Endothelial cell of umbilical vein (primary cell): ENCODE results near the gene KCNH1. TPM values are rescaled to one million over a fixed set of nuclear protein-coding genes. Genes with fewer than 3 reads are reported as not detected.

Experiments
- BruUV-seq: library from RNA; stranded (reverse); fragments of 400-500 nt; replicated peaks from 2 replicates; lab custom pipeline; 2021; lab: Mats Ljungman, UMichigan
- CTCF ChIA-PET: fragments of 300-600, 350-600 bp; sonication (Branson Sonifier 250); formaldehyde crosslinking; loops from one replicate; lab custom pipeline; 2021; ENCODE audit warnings: antibody characterized with exemption, inconsistent platforms; lab: Charles Lee
- POLR2A ChIA-PET: fragments of 300-600, 350-600 bp; sonication (Branson Sonifier 250); formaldehyde crosslinking; loops from one replicate; lab custom pipeline; 2021; ENCODE audit warnings: antibody characterized with exemption, inconsistent platforms; lab: Charles Lee
- DNase-seq: peaks from one replicate; pipeline ENCODE4 v3.0.0-alpha.2; 2011; ENCODE audit warnings: low read depth, low spot score
- FAIRE-seq: peaks from 2 replicates; lab custom pipeline; 2011; peaks lifted over from hg19 to GRCh38; lab: Jason Lieb, UNC
- H2AFZ ChIP-seq: 2 replicates; pipeline ENCODE4 v1.6.0; 2012; ENCODE audit warnings: low read depth, low read length, control low read depth, inconsistent platforms
- H3K27ac ChIP-seq: 2 replicates; pipeline ENCODE4 v1.5.1; 2011; ENCODE audit warnings: low read depth, mild to moderate bottlenecking, control low read depth, low read length, moderate library complexity; ENCODE audit not compliant: insufficient read depth
- H3K27me3 ChIP-seq, 2 experiments: 2 replicates each; pipeline versions ENCODE4 v1.6.0 to v1.6.1; 2011; ENCODE audit warnings: low read length in 2 of 2, mixed read lengths in 1 of 2; ENCODE audit not compliant: control insufficient read depth in 2 of 2, insufficient read depth in 2 of 2
- H3K36me3 ChIP-seq, 2 experiments: 2 replicates in 1 of 2; 3 replicates in 1 of 2; pipeline ENCODE4 v1.5.1; 2011; ENCODE audit warnings: low read length in 2 of 2, mild to moderate bottlenecking in 1 of 2, moderate library complexity in 1 of 2; ENCODE audit not compliant: control insufficient read depth in 2 of 2, insufficient read depth in 2 of 2; ENCODE audit errors: extremely low read depth in 1 of 2
- H3K4me1 ChIP-seq: 3 replicates; pipeline ENCODE4 v1.5.1; 2011; ENCODE audit warnings: mild to moderate bottlenecking, low read length; ENCODE audit not compliant: control insufficient read depth, insufficient read depth; ENCODE audit errors: extremely low read depth
- H3K4me2 ChIP-seq: 2 replicates; pipeline ENCODE4 v1.6.1; 2011; ENCODE audit warnings: low read length, control low read depth, mixed read lengths; ENCODE audit not compliant: insufficient read depth
- H3K4me3 ChIP-seq, 3 experiments: fragments of 200-600 bp in 1 of 3; sonication (generic), shearing (Covaris generic) in 1 of 3; replicated peaks in 1 of 3; 2 replicates each; pipeline ENCODE4 v1.5.1; 2011 to 2016; ENCODE audit warnings: control low read depth in 3 of 3, low read length in 3 of 3, mild to moderate bottlenecking in 2 of 3, inconsistent platforms in 1 of 3, low read depth in 1 of 3, moderate library complexity in 1 of 3; ENCODE audit not compliant: insufficient read depth in 1 of 3
- H3K79me2 ChIP-seq: 2 replicates; pipeline ENCODE4 v1.6.0; 2012; ENCODE audit warnings: low read length, inconsistent platforms; ENCODE audit not compliant: control insufficient read depth, insufficient read depth
- H3K9ac ChIP-seq: replicated peaks from 2 replicates; pipeline ENCODE3; 2011; ENCODE audit warnings: low read length, control low read depth; ENCODE audit not compliant: insufficient read depth; ENCODE audit errors: extremely low read depth
- H3K9me1 ChIP-seq: replicated peaks from 3 replicates; pipeline ENCODE4 v1.6.0; 2011; ENCODE audit warnings: mild to moderate bottlenecking, low read length; ENCODE audit not compliant: control insufficient read depth, insufficient read depth; ENCODE audit errors: extremely low read depth
- H3K9me3 ChIP-seq: replicated peaks from 2 replicates; pipeline ENCODE4 v1.5.1; 2012; ENCODE audit warnings: low read length, inconsistent platforms; ENCODE audit not compliant: control insufficient read depth, insufficient read depth
- H4K20me1 ChIP-seq: replicated peaks from 2 replicates; pipeline ENCODE3; 2011; ENCODE audit warnings: mild to moderate bottlenecking, low read length; ENCODE audit not compliant: control insufficient read depth, insufficient read depth; ENCODE audit errors: extremely low read depth
- CTCF ChIP-seq, 2 donors: IDR thresholded peaks; 1 replicate in 1 of 2; 2 replicates in 1 of 2; pipeline ENCODE4 v1.5.1; 2011; ENCODE audit warnings: low read length in 2 of 2, mild to moderate bottlenecking in 2 of 2, moderate library complexity in 2 of 2, control low read depth in 1 of 2, inconsistent platforms in 1 of 2, low read depth in 1 of 2; ENCODE audit not compliant: insufficient read depth in 1 of 2; ENCODE audit errors: extremely low read depth in 1 of 2
- EZH2 ChIP-seq: IDR thresholded peaks from 2 replicates; pipeline ENCODE4 v1.6.1; 2012; ENCODE audit warnings: borderline replicate concordance, low read depth, mild to moderate bottlenecking, moderate library complexity, low read length, inconsistent platforms; ENCODE audit not compliant: severe bottlenecking
- FOS ChIP-seq: IDR thresholded peaks from 2 replicates; pipeline ENCODE4 v1.6.1; 2011; ENCODE audit warnings: mild to moderate bottlenecking, low read length, moderate library complexity, borderline replicate concordance; ENCODE audit not compliant: insufficient read depth
- GATA2 ChIP-seq: IDR thresholded peaks from 2 replicates; pipeline ENCODE4 v1.7.0; 2011; ENCODE audit warnings: low read depth, mild to moderate bottlenecking, moderate library complexity, mixed read lengths, low read length; ENCODE audit not compliant: insufficient read length, insufficient read depth
- JUN ChIP-seq: IDR thresholded peaks from 2 replicates; pipeline ENCODE4 v1.6.1; 2011; ENCODE audit warnings: borderline replicate concordance, low read depth; ENCODE audit not compliant: insufficient read length, insufficient read depth
- MAX ChIP-seq: IDR thresholded peaks from 2 replicates; pipeline ENCODE4 v1.6.1; 2011; ENCODE audit not compliant: insufficient read depth, insufficient read length
- MYC ChIP-seq: IDR thresholded peaks from one replicate; pipeline ENCODE4 v1.6.1; 2011; ENCODE audit warnings: mild to moderate bottlenecking, low read depth, low read length
- POLR2A ChIP-seq: IDR thresholded peaks from 2 replicates; pipeline ENCODE4 v1.6.1; 2012; ENCODE audit warnings: low read depth, mild to moderate bottlenecking, control low read depth, low read length
- POLR2AphosphoS5 ChIP-seq: IDR thresholded peaks from 2 replicates; pipeline ENCODE4 v1.6.1; 2012; ENCODE audit warnings: low read depth, mild to moderate bottlenecking, control low read depth, low read length, moderate library complexity; ENCODE audit not compliant: insufficient read depth
- dilution Hi-C: fragments of 300-500 bp; cut with MboI; formaldehyde crosslinking; loops from one replicate; pipeline ENCODE4 v1.15.0; 2019; ENCODE audit warnings: low sequenced_read_pairs; ENCODE audit not compliant: extremely low pct_ligation_motif_present
- intact Hi-C: fragments of 100-400 bp; cut with micrococcal nuclease; formaldehyde crosslinking; loops from one replicate; pipeline ENCODE4 v1.10.0; 2022
- polyA plus RNA-seq, 4 experiments: library from polyadenylated mRNA; depleted of rRNA in 3 of 4; stranded (reverse) in 3 of 4; unstranded in 1 of 4; fragments of >200 nt; gene quantifications; 2 replicates each; pipeline versions ENCODE4 v1.2.1 to v1.2.3, GENCODE V29; 2011 to 2012; ENCODE audit warnings: missing spikeins in 1 of 4
- total RNA-seq: library from RNA; stranded (reverse); gene quantifications from 2 replicates; pipeline ENCODE4 v1.2.3, GENCODE V29; 2021

KCNH1 gene
- total and polyA plus RNA-seq, 2 donors (not counting 3 experiments of a cell fraction or from before 2014, with no cell fraction given): not detected

GRCh38 chr1:210758761-210759160 is 375.2 kb downstream of the KCNH1 start:
- no peak overlapping the region for H3K4me2 ChIP-seq
- DNase-seq: no peak
- no peak overlapping the region for H3K4me3 ChIP-seq
- H3K36me3 ChIP-seq: no peaks in the 10 kb centered on the region
- no peaks in the 10 kb centered on the region for H3K27me3 ChIP-seq
- H3K4me1 ChIP-seq: no peaks in the 10 kb centered on the region
- no peaks in the 10 kb centered on the region for H3K79me2 ChIP-seq
- H4K20me1 ChIP-seq: no peaks in the 10 kb centered on the region
- H3K27ac ChIP-seq: no peak overlapping the region
- no TSS peak for BruUV-seq
- H3K9me3 ChIP-seq: peaks cover 6% of the 10 kb centered on the region
- dilution Hi-C loops: no loop called here
- H3K9me1 ChIP-seq: no peaks in the 10 kb centered on the region
- CTCF ChIA-PET: no interaction called here
- H2AFZ ChIP-seq: no peak overlapping the region
- intact Hi-C loops: no loop called here
- H3K9ac ChIP-seq: no peak overlapping the region
- FAIRE-seq: no peak
- TF ChIP-seq GATA2: no peak
- no peak for TF ChIP-seq FOS
- TF ChIP-seq POLR2A: no peak
- TF ChIP-seq POLR2AphosphoS5: no peak
- TF ChIP-seq MAX: no peak
- no peak for TF ChIP-seq MYC
- TF ChIP-seq EZH2: no peak
- TF ChIP-seq JUN: no peak
- TF ChIP-seq CTCF (IDR thresholded peaks at IDR 0.05; ENCODE audit: extremely low read depth in 1 of 2, insufficient read depth in 1 of 2, low read depth in 1 of 2, low read length in 2 of 2): no peak
- POLR2A ChIA-PET: no interaction called here
